ENCODE results near the gene PPP1R13B.

- TF ChIP-seq ZNF423 (CRISPR knock-in tag; IDR thresholded peaks at IDR 0.05) (no peak), CTCF (IDR thresholded peaks at IDR 0.05) (no peak), TEAD4 (CRISPR knock-in tag; IDR thresholded peaks at IDR 0.05) (no peak)
Observed at GRCh38 chr14:103725739-103726395, 121.5 kb downstream of the PPP1R13B start.

Measured in WTC11 (cell line).